T-helper 1 cell (primary cell): ENCODE data around the gene CYP26B1.
A peak's percentile ranks its signal among the peaks of the same experiment; 100 is the strongest.

Source experiments
- DNase-seq, 5 donors: peaks; one replicate each; pipeline ENCODE4 v3.0.0-alpha.2; 2012 to 2020

CYP26B1 gene

DNA sequence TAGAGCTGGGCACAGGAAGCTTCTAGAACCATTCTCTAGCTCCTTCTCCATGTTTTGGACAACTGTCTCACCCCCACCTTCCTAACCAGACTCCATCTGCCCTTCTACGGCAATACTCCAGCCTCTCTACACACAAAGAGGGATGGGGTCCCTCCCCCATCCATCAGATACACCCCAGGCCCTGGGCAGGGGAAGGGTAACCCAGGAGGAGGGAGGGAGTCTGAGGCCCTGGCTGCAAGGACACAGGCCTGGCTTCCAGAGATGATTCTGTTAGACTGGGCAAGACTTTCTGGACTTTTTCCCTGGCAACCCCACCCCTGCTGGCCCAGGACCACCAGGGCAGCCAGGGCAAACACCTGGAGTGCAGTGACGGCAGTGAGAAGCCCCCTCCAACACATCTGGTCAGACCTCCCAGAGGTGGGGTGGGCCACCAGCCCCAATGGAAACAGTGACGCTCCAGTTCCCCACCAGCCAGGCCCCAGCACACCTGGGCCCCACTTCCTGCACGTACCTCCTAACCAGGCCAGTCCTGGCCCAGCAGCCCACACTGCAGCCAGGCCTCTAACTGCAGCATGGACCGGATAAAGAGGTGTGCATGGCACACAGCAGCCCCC is 6.5 kb downstream of the CYP26B1 start:
- peak in 1 of 5 donors; percentile 8 for DNase-seq

DNA sequence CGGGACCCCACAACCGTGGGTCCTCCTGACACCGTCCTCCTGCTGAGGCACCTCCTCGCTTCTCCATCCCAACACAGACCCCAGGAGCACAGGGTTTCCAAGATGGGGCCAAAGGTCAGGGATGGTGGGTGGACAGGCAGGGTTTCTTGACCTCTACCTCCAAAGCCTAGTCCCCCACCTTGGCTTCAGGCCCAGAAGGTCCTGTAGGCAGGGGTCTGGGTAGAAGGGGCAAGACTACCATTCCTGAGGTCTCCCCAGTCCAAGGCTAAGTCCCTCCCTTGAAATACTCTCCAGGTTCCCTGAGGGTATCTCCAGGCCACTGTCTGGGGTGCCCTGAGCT is 7.1 kb downstream of the CYP26B1 start:
- DNase-seq = no peak

DNA sequence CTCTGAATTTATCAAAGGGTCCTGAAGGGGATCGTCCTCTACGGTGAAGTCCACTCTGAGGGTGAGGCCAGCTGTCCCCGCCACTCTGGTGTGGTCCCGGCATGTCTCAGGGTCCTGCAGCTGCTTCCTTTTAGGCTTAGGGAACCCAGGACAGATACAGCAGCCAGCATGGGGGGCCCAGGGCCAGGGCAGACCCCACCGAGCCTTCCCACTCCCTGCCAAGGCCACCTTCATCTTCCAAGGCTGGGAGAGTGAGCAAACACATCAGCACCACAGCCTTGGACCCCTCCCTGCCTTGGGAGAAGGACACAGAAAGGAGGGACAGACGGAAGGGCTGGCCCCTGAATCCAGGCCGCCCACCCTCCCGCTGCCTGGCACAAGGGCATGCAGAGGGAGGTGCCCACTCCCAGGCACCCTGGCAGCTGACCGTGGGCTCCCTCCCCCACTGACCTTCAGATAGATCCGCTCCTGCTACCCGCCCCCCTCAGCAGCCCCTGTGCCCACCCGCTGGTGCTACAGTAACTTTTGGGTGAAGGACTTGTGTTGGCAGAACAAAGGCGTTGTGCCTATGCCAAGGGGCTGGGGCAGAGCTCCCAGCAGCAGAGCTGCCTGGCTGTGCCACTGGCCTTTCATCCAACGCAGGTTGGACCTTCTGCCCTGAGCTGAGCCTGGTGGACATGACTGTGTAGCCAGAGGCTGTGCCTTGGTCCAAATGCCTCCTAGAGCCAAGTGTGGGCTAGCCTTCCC is 7.6 kb downstream of the CYP26B1 start:
- DNase-seq = peak in 1 of 5 donors; percentile 9

DNA sequence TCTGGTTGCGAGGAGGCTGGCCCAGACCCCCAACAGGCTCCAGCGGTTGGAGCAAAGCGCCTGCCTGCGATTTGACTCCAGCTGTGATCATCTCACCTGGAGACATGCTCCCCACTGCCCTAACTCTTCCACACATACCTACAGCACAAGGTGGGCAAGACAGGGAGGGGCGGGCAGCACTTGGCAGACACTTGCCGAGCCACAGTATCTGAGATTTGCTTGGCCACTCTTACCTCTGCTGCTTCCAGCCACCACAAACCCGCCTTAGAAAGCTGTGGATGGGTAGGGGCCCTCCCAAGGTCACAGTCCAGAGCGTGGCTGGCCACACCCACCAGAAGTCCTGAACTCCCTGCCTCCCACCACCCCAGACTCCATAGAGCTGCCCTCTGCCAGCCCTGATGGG is 8.2 kb downstream of the CYP26B1 start:
- no peak for DNase-seq

DNA sequence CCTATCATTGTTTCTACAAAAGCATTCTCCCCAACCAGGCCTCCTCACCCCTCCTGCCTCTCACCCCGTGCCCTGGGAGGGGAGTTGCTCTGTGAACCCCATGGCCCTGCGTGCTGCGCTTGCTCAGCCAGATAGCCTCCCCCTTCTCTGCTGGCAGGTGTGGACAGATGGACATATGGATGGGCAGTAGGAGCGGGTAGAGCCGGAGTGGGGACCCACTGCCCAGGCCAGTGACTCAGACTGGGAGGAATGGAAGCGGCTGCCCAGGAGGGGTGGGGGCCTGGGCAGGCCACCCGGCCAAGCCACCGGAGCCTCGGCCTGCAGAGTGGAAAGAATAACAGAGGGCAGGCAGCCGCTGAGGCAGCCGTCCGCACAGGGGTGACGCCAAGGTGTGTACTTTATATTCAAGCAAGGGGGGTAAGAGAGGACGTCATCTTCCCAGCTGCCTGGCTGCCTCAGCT is 8.7 kb downstream of the CYP26B1 start:
- DNase-seq = peak in 1 of 5 donors; percentile 7

DNA sequence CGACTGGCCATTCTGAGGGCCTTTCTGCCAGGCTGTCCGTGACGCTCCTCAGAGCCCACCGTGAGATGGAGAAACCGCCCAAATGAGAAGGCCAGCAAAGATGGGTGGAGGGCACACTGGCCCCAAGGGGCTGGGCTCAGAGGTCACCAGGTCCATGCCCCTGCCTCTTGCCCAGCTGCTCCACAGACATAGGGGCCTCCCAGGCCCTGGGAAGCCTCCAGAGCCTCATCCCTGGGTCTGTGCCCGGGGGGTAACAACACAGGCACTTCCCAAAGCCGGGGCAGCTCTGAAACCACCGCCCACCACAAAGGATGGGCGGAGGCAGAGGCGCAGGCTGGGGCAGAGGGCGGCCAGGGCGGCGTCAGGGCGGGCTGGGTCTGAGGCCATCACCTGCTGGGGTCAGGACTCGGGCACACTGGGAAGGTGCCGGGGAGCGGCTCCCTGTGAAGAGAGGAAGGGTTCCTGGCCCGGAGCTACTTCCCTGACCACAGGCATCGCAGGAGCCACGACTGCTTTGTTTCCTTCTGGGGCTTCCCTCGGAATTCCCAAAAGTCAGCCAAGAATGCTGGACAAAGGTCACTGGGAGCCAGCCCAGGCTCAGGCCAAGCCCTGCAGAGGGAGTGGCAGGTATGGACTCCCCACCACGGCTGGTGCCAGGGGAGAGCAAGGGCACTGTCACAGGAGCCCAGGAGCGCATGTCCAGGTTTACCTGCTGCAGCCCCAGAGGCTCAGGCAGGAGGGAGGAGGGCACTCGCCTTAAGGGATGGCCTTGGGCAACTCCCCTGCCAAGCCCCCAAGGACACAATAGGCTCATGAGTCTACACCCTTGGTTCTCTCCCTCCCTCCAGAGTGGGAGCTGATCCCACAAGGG is 9.4 kb downstream of the CYP26B1 start:
- peak in 1 of 5 donors; percentile 4 for DNase-seq

DNA sequence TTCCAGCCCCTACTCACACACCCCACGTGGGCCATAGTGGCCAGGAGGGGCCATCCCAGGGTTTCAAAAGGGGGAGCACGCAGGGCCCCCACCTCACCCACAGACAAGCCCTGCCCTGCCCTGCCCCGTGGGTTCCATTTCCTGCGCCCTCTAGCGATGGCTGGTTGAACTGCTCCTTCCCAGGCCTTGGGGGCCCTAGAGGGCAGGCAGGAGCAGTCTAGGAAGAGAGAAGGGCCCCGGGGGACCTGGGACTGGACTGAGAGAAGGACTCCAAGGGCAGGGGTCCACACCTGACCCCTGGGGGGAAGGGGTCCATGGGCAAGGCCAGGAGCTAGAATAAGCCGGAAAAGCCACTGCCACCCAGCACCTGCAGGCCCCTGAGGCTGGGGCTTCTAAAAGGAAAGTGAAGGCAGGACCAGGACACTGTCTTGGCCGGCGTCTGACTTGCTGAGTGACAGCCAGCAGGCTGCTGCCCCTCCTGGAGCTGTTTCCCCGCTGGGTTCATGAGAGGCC is 10.1 kb downstream of the CYP26B1 start:
- DNase-seq = peak in 3 of 5 donors; percentile 23 to 45 (median 33)

DNA sequence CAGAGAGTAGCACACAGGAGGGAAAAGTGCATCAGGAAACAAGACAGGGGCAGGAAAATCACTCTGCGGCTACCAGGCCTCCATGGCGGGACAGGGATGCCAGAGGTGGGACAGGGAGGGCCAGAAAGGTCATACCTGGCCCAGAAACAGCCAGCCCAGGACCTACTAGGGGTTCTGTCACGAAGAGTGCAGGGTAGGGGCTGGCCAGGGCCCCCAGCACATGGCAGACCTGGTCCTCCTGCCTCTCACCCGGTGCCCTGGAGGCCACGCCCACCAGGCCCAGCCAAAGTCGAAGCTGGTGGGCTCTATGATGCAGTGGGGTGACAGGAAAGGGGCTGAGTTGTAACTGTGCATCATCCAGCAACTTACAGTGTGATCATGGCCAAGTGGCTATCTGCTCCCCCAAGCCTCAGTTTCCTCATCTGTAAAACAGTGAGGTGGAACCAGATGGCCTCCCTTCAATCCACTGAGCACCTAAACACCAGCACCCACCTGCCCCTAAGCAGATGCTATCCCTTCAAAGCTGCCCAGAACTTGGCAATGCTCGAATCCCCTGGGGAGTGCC is 10.6 kb downstream of the CYP26B1 start:
- no peak for DNase-seq

DNA sequence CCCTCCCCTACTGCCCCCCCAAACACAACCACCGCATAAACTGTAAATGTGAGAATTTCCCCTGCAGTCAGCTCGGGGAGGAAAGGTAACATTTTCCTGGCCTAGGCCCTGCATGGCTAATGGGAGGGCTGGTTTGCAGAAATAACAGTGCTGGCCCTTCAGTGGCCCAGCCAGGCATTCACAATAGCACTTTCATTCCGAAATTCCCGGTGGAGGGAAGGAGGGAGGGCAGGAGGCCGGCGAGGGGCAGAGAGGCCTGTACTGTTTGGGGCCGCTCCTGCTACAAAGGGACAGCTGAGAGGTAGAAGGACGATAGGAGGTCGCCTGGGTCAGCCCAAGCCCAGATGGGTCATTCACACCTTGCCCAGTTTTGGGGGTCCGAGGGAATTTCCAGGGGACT is 11.3 kb downstream of the CYP26B1 start:
- DNase-seq = no peak

DNA sequence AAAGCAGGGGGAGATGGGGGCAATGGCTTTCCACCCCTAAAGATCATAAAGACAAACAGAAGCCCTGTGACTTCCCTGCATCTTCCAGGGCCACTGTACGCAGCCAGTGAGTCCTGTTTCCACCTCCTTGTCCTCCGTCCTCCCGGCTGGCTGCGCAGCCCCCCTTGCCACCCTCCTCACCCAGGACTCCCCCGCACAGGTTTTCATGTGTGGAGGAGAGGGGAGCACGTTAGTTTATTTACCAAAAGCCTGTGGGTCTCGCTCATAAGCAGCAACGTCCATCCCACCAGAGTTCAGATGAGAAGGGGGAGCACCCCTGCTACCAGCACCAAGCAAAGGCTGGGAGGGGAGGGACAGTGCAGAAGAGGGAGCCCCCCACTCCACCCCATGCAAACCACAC is 11.7 kb downstream of the CYP26B1 start:
- DNase-seq = no peak

DNA sequence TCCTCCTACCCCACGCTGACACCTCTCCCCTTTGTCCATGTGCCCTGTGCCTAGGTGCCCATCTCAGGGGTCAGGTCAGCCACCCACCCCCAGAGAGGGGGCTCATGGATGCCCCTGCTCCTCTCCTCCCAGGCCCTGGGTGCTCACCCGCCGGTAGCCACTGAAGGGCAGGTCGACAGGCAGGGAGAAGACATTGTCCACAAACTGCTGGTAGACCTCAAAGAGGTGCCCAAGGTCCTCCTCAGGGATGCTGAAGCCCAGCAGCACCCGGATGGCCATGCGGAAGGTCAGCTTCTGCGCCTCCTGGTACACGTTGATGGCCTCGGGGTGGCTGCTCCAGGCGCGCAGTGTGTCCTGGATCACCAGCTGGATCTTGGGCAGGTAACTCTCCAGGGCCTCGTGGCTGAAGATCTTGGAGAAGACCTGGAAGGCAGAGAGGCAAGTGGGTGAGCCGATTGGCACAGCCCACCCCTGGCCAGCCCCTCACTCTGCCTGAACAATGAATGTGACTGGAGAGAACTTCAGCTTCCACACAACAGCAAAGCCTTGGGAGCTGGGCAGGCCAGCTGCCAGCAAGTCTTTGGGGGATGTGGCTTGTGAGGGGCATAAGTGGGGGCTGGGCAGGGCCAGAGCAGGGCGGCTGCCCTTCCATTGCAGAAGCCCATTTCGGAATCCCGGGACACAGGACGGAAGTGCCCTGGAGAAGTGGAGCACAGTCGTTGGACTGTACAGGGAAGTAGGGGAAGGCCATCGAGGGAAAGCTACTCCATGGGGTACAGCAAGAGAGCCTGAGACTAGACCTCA is 12.5 kb downstream of the CYP26B1 start:
- DNase-seq = no peak

DNA sequence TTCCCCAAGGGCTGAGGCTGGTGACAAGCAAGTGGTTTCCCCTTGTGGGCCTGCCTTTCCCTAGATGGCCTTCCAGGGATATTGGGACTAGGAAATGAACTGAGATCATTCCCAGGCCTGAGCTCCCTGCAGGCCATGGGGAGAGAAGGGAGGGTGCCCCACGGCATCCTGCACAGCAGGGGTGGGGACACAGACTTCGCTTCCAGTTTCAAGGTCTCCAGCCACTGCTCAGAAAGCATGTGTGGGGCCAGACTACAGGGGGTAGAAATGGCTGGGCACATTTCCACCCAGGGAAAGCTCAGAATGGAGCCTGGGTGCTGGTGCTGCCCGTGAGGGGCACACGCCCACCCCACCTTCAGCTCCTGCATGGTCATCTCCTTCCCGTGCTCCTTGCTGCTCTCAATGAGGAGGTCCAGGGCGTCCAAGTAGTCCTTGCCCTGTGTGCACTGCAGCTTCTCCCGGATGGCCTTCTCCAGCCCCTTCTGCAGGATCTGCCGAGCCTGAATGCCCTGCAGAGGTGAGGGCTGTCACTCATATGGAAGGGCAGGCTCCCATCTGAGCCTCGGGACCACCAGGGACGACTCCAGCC is 13.2 kb downstream of the CYP26B1 start:
- DNase-seq = no peak

DNA sequence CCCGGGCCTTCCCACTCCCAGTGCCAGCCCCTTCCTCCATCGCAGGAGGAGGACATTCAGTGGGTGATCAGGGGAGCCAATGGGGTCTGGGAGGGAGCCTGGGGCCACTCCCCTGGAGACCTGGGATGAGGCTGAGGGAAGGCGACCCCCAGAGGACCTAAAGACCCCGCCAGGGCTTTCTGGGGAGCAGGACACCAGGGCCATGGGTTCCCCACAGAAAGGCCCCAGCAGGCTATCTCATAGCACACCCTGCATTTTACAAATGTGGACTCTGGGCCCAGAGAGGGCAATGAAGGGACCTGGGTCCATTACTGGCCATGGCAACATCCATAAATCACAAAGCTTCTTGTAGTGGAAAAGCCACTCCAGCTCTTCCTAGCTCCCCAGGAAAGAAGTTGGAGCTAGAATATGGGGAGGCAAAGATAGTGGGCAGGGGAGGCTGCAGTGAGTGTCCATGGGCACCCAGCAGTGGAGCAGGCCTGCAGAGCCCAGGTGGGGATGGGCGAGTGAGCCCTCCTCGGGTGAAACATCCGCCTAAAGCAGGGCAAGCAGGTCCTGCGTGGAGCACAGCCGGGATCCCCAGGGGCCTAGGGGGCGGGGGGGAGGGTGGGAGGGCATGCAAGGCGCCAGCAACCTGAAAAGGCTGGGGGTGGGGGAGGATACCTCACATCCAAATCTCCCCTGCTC is 13.8 kb downstream of the CYP26B1 start:
- no peak for DNase-seq

DNA sequence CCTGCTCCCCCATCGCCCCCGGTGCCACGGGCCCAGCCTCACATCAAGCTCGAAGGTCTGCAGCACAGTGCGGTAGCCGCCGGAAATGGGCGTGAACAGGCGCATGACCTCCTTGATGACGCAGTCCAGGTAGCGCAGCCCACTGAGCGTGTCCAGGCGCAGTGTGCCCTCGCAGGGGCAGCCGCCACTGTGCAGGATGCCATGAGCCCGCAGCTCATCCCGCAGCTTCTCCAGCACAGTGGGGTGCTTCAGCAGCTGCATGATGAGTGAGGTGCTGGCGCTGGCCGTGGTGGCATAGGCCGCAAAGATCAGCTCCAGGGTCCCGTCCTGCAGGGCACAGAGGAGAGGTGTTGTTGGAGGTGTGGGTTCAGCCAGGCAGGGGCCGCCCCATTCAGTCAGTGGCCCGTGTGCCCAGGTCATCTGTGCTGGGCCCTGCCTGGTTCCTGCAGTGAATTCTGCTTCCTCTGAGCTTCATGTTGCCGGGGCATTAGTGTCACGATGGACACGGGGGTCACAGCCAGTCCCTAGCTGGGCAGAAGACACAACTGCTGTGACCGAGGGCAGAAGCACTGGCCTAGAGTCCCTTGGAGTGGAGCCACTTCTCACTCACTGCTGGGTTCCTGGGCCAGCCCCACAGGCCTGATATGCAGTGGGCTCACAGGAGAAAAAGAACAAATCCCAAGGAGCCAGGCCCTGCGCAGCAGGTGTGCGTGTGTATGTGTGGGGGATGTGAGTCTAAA is 14.5 kb downstream of the CYP26B1 start:
- no peak for DNase-seq

DNA sequence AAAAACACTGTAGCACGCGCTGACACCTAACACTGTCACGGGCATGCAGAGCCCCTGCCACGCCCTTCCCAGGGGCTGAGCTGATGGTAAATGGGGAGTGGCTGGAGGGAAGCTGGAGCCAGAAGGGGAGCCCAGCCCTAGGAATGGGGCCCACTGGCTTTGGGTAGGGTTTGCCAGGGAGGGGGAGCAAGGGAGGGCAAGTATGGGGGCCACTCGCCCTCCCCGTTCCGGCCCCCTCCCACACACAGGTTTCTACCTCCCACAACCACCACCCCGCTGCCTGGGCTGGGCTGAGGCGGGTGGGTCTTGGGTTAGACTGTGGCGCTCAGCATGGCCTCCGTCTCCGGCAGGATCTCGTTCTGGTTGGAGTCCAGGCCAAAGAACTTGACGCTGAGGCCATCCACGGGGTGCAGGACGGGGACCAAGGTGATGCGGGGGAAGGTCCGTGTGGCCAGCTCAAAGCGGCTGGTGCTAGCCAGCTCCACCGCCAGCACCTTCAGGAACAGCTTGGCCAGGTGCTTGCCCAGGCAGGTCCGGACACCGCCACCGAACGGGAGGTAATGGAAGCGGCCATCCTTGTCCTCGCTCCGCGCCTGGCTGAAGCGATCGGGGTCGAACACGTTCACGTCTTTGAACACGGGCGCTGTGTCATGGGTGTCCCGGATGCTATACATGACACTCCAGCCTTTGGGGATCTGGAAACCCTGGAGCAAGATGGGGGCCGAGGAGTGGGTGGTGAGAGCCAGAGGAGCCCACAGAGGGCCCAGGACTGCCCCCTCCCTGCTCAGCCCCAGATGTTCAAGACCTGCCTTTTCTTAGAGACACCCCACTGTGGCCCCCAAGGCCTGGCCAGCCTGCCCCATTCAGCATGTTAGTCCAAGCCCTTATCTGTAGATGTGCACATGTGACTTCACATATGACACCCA is 15.5 kb downstream of the CYP26B1 start:
- peak in 1 of 5 donors; percentile 17 for DNase-seq

DNA sequence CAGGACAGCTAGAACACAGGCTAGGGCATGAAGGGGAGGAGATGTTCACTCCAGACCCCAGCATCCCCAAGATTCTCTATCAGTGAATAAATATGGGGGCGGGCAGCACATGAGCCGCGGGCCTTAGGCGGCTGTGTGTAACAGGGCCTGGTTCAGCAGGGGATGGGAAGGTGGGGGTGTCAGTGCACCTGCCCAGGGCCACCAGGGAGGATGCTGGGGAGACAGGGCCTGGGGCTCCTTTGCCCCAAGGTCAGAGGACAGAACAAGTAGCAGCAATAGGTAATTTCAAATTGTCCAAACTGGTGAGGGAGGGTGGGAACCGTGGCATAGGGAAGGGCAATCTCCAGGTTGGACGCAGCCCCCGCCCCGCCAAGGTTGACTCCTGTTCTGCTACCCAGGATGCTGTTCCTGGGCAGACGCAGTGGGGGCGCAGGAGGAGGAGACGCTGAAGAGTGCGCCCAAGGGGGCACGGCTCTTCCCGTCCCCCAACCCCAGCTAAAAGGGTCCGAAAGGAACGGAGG is 16.2 kb downstream of the CYP26B1 start:
- no peak for DNase-seq

DNA sequence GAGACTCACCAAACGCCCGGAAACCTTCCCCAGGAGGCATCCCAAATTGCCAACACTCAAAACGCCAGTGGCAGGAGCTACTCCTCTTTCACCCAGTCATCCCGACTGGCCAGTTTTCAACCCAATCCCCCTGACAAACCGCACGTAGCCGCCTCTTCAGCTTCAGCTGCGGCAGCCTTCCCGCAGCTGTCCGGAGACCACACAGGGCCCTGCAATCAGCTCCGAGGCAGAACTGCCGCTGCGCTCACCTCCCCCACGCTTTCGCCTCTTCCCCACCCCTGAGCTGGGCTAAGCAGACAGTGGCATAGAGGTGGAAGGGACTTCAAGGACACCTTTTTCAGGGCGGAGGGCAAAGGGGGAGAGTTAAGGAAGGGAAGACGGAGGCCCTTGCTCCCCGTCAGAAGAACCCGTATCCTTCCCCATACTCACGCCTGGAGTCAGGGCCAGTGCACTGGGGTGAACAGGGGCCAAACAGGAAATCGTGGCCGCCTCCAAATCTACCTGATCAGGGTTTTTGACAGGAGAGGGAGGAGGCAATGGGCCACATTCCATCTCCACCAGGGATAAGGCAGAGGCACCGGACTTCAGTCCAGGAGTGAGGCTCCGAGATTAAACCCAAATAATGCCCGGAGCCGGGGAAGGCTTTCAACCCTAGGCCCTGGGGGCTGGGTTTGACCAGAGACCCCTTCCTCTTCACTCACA is 16.9 kb downstream of the CYP26B1 start:
- DNase-seq = no peak

DNA sequence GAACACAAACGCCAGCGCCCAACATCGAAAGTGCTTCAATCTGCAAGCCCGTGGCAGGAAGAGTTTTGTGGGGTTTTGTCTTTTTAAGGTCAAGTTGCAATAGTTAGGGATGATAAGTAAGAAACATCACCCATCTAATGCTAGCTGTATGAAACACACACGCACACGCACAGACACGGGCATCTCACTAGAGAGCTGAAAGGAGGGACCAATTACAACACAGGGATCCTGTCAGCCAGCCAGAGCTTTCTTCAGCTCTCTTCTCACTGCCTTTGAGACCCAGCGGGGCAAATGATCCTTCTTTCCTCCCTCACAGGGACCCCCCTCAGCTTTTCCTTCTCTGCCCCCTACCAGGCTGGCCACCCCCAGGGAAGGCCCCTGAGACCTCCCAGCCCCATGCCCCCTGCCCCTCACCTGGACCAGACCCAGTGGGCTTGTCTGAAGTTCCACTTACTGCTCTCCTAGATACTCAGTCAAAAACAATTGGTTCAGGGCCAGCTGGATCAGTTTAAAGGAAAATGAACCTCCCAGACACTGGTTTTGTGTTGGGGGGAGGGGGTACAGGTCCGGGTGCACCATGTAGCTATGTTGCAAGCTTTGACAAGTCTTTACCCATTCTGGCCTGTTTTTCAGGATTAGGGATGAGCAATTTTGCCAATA is 17.9 kb downstream of the CYP26B1 start:
- DNase-seq = peak in 1 of 5 donors; percentile 3
